HG03108 (cell line): ENCODE results near the gene CRYM.
"Not testable (repeated sequence)": the region's sequence is repeated elsewhere in the genome, so short reads cannot be mapped to it uniquely, and the experiment has no call there.

Experiments
- ATAC-seq: cut with Tn5 transposase; IDR thresholded peaks from one replicate; pipeline ENCODE4 v1.9.1; 2021; ENCODE audit warnings: moderate library complexity; ENCODE audit not compliant: unreplicated experiment

CRYM gene

GRCh38 chr16:21250072-21250923, 27.8 kb downstream of the CRYM start:
- ATAC-seq, result no peak

GRCh38 chr16:21248179-21248578, 29.9 kb downstream of the CRYM start:
- ATAC-seq, result not testable (repeated sequence)

GRCh38 chr16:21244518-21245215, 33.4 kb downstream of the CRYM start:
- ATAC-seq, result no peak

GRCh38 chr16:21242756-21243155, 35.3 kb downstream of the CRYM start:
- ATAC-seq, result no peak

GRCh38 chr16:21239646-21240045, 38.4 kb downstream of the CRYM start:
- ATAC-seq, result no peak

- no peak for ATAC-seq
Observed at GRCh38 chr16:21236831-21237230, 41.3 kb downstream of the CRYM start.

- no peak for ATAC-seq
Observed at GRCh38 chr16:21235199-21235585, 42.9 kb downstream of the CRYM start.

GRCh38 chr16:21233521-21234150, 44.5 kb downstream of the CRYM start, which contains the start of gene ANKS4B:
Gene ANKS4B (plus strand): TSS chr16:21233699. CDS start chr16:21233738, 39 bp downstream.
- no peak for ATAC-seq

- no peak for ATAC-seq
Observed at GRCh38 chr16:21233045-21233520, 45.0 kb downstream of the CRYM start.

- ATAC-seq, result no peak
Observed at GRCh38 chr16:21228361-21228872, 49.7 kb downstream of the CRYM start.

- ATAC-seq, result no peak
Observed at GRCh38 chr16:21227866-21228265, 50.2 kb downstream of the CRYM start.

- ATAC-seq, result no peak
Observed at GRCh38 chr16:21226749-21227148, 51.3 kb downstream of the CRYM start.

- no peak for ATAC-seq
Observed at GRCh38 chr16:21224800-21225199, 53.3 kb downstream of the CRYM start.

- ATAC-seq, result no peak
Observed at GRCh38 chr16:21223787-21224186, 54.3 kb downstream of the CRYM start.

GRCh38 chr16:21222495-21223337, 55.4 kb downstream of the CRYM start:
- no peak for ATAC-seq

- no peak for ATAC-seq
Observed at GRCh38 chr16:21219551-21219950, 58.5 kb downstream of the CRYM start.

GRCh38 chr16:21218153-21218552, 59.9 kb downstream of the CRYM start:
- no peak for ATAC-seq

GRCh38 chr16:21217121-21217520, 61.0 kb downstream of the CRYM start:
- no peak for ATAC-seq

- ATAC-seq, result no peak
Observed at GRCh38 chr16:21214086-21214485, 64.0 kb downstream of the CRYM start.

- no peak for ATAC-seq
Observed at GRCh38 chr16:21211486-21211885, 66.6 kb downstream of the CRYM start, which contains the start of gene ZP2. Gene ZP2 (minus strand): TSS chr16:21211574. CDS start chr16:21211547, 27 bp downstream.
